Activated CD4-positive, alpha-beta T cell treated with anti-CD3 and anti-CD28 coated beads for 36 hours (primary cell): Measurements from ENCODE around the gene IL18RAP. TPM values are rescaled to one million over a fixed set of nuclear protein-coding genes. Genes with fewer than 3 reads are reported as not detected.

ENCODE experiments used
- ATAC-seq: fragments of 200-7000 bp; cut with Tn5 transposase; one replicate; pipeline ENCODE4 v1.10.0; 2021; ENCODE audit warnings: mild to moderate bottlenecking, moderate library complexity
- CTCF ChIA-PET: fragments of 350-600 bp; sonication (Branson Sonifier 250); formaldehyde crosslinking; loops from one replicate; lab custom pipeline; 2021; ENCODE audit warnings: antibody characterized with exemption; lab: Charles Lee
- POLR2A ChIA-PET: fragments of 350-600 bp; sonication (Branson Sonifier 250); formaldehyde crosslinking; loops from one replicate; lab custom pipeline; 2021; ENCODE audit warnings: antibody characterized with exemption, inconsistent platforms; lab: Charles Lee
- DNase-seq: peaks from one replicate; pipeline ENCODE4 v3.0.0-alpha.2; 2020
- H3K27ac Mint-ChIP-seq: one replicate; pipeline ENCODE4 v1.8.0; 2021; ENCODE audit warnings: mixed read lengths
- H3K27me3 Mint-ChIP-seq: one replicate; pipeline ENCODE4 v1.8.0; 2021; ENCODE audit warnings: mixed read lengths
- H3K36me3 Mint-ChIP-seq: one replicate; pipeline ENCODE4 v1.8.0; 2021; ENCODE audit warnings: low read depth, mixed read lengths
- H3K4me1 Mint-ChIP-seq: one replicate; pipeline ENCODE4 v1.8.0; 2021; ENCODE audit warnings: mixed read lengths
- H3K4me3 Mint-ChIP-seq: one replicate; pipeline ENCODE4 v1.8.0; 2021; ENCODE audit warnings: mild to moderate bottlenecking, moderate library complexity, mixed read lengths
- H3K9me3 Mint-ChIP-seq: one replicate; pipeline ENCODE4 v1.8.0; 2021; ENCODE audit warnings: low read depth, mixed read lengths
- intact Hi-C, 2 experiments: fragments of 100-400 bp; cut with DNase I in 1 of 2; cut with micrococcal nuclease in 1 of 2; formaldehyde crosslinking; loops; one replicate each; pipeline versions ENCODE4 v1.14.2 to v1.15.1; 2022 to 2024; cut with DNase I, micrococcal nuclease
- total RNA-seq, 2 experiments: library from RNA; stranded (reverse); gene quantifications; one replicate each; pipeline ENCODE4 v1.2.3, GENCODE V29; 2021

The IL18RAP gene, protein sequence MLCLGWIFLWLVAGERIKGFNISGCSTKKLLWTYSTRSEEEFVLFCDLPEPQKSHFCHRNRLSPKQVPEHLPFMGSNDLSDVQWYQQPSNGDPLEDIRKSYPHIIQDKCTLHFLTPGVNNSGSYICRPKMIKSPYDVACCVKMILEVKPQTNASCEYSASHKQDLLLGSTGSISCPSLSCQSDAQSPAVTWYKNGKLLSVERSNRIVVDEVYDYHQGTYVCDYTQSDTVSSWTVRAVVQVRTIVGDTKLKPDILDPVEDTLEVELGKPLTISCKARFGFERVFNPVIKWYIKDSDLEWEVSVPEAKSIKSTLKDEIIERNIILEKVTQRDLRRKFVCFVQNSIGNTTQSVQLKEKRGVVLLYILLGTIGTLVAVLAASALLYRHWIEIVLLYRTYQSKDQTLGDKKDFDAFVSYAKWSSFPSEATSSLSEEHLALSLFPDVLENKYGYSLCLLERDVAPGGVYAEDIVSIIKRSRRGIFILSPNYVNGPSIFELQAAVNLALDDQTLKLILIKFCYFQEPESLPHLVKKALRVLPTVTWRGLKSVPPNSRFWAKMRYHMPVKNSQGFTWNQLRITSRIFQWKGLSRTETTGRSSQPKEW
- 1 to 10 TPM; 6.8 to 7.4 TPM for total RNA-seq

DNA sequence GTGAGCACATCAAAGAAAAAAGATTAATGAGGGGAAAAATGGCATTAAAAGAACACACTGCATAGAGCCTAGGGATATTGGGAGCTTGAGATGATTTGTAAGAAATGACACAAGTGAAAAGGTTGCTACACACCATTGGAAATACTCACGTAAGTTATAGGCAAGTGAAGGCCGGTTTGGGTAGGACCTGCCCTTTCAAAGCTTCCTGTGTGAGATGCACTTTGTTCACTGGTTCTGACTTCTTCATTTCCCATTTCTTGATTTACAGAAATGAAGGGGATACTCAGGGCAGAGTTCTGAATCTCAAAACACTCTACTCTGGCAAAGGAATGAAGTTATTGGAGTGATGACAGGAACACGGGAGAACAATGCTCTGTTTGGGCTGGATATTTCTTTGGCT, at the start of gene IL18RAP:
TSS of gene IL18RAP (plus strand) at position 251 of the 400 bp plus-strand sequence. CDS start at position 369, 118 bp downstream.
- ChIA-PET POLR2A (no interaction called here), CTCF (interaction anchor here (0.5 to 1.5 kb wide), 5 partner anchors 15 to 539 kb away, joined by 3 to 4 read pairs (median 3); no protein-coding TSS in a partner anchor)
- H3K4me1 Mint-ChIP-seq: peaks cover 62% of the 10 kb centered on the region
- intact Hi-C loops: no loop called here
- H3K27ac Mint-ChIP-seq: peak within 1 kb of the TSS; percentile 84
- DNase-seq: no peak
- peaks cover 5% of the 10 kb centered on the region for H3K36me3 Mint-ChIP-seq
- H3K4me3 Mint-ChIP-seq: peak within 1 kb of the TSS; percentile 36
- H3K27me3 Mint-ChIP-seq: peaks cover 7% of the 10 kb centered on the region
- no peaks in the 10 kb centered on the region for H3K9me3 Mint-ChIP-seq
- ATAC-seq: peak; percentile 30

DNA sequence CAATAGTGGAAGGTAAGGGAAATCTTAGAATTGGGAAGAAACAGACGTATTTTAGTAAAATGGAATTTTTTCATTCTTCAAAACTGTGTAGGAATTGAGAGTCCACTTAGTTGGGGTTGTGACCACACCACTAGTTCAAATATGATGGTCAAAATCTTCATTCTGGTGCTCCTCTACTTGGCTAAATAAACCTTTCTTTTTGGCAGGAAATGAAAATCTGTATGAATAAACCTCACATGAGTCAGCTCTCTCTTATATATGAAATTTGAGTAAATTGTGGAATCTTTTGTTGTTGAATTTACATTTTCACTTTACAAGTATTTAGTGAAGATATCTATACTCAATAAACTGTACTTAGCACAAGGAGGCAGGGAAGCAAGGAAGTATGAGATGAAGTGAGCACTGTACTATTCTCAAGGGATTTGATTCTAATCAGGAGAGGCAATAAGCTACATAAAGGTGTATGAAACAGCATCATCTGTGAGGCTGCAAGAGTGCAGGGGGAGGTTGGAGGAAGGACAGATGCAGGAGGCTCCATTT, 46.8 kb upstream of the IL18RAP start:
- Mint-ChIP-seq H3K4me1 (peaks cover 17% of the 10 kb centered on the region), H3K9me3 (peaks cover 14% of the 10 kb centered on the region), H3K36me3 (peaks cover 77% of the 10 kb centered on the region), H3K27ac (peak overlapping the region; percentile 27), H3K4me3 (no peak overlapping the region), H3K27me3 (no peaks in the 10 kb centered on the region)
- no peak for DNase-seq
- ATAC-seq: peak; percentile 49
- intact Hi-C loops: no loop called here
- ChIA-PET POLR2A (no interaction called here), CTCF (no interaction called here)

DNA sequence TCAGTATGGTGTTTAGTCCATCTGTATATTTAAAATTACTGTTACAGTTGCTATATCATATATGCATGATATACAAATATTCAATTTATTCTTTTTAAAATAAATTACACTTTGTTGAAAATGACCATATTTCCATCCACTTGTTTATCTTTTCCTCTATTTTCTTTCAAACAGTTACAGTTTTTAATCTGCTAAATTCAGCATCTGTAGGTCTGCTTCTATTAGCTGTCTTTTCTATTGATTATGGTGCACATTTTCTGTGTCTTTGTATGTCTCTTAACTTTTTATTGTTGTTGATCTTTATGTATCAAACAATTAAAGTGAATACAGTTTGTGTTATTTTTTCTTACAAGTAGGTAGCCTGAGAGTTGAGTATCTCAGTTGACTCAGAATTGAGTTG, 39.2 kb upstream of the IL18RAP start:
- intact Hi-C loops: no loop called here
- CTCF ChIA-PET: interaction anchor here (0.7 to 0.9 kb wide), 2 partner anchors 9 to 59 kb away, joined by 3 to 4 read pairs; no protein-coding TSS in a partner anchor
- Mint-ChIP-seq H3K9me3 (peaks cover 18% of the 10 kb centered on the region), H3K27me3 (no peaks in the 10 kb centered on the region), H3K4me3 (no peak overlapping the region), H3K4me1 (peaks cover 7% of the 10 kb centered on the region), H3K27ac (no peak overlapping the region), H3K36me3 (peaks cover 75% of the 10 kb centered on the region)
- ATAC-seq (no peak), DNase-seq (no peak)
- POLR2A ChIA-PET: no interaction called here

DNA sequence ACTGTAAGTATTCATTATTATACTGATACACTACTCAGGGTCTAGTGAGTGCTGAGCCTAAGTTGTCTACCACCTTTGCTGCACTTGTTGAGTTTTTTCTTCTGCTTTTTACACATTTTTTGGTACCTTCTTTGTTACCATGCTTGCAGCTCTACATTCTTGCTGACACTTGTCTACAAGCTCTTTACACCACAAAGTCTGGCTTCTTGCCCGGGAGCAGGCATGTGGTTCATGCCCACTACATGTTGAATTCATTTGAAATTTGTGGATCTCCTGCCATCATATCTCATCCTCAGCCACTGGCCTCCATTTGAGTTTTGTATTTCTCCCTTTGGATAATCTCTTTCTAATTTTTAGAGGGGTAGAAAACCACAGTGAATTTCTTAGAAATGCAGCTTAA, 37.4 kb upstream of the IL18RAP start:
- H3K27me3 Mint-ChIP-seq: no peaks in the 10 kb centered on the region
- no peak for ATAC-seq
- no peak overlapping the region for H3K27ac Mint-ChIP-seq
- intact Hi-C loops: no loop called here
- ChIA-PET CTCF (interaction anchor here (0.6 to 1.4 kb wide), 3 partner anchors 29 to 1014 kb away, joined by 3 read pairs; partner anchors contain the start of gene IL18R1), POLR2A (no interaction called here)
- no peak overlapping the region for H3K4me3 Mint-ChIP-seq
- DNase-seq: no peak
- peaks cover 18% of the 10 kb centered on the region for H3K9me3 Mint-ChIP-seq
- peaks cover 79% of the 10 kb centered on the region for H3K36me3 Mint-ChIP-seq
- peaks cover 14% of the 10 kb centered on the region for H3K4me1 Mint-ChIP-seq

DNA sequence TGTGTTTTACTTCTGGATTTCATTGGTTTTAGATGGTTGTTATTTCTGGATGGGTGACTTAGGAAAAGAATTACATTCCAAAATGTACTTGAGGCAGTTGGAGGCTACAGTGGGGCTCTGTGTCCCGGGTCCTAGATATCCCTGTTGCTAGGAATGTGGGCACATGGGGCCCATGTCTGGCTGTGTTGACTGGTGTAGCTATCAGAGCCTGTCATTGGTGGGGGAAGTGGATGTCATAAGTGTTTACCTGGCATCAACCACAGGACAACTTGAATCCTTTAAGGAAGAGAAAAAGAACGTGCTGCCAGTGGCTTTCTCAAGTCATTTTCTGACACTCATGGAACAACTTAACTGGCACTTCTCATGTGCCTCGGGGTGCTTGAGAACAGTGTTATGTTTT, 37.0 kb upstream of the IL18RAP start:
- ATAC-seq (no peak), DNase-seq (no peak)
- Mint-ChIP-seq H3K4me1 (peaks cover 16% of the 10 kb centered on the region), H3K4me3 (no peak overlapping the region), H3K27me3 (no peaks in the 10 kb centered on the region), H3K9me3 (peaks cover 18% of the 10 kb centered on the region), H3K27ac (no peak overlapping the region), H3K36me3 (peaks cover 74% of the 10 kb centered on the region)
- CTCF ChIA-PET: interaction anchor here (1.4 kb wide), 1 partner anchor 30 kb away, joined by 3 read pairs; the partner anchor contains the start of gene IL18R1
- POLR2A ChIA-PET: no interaction called here
- intact Hi-C loops: no loop called here

DNA sequence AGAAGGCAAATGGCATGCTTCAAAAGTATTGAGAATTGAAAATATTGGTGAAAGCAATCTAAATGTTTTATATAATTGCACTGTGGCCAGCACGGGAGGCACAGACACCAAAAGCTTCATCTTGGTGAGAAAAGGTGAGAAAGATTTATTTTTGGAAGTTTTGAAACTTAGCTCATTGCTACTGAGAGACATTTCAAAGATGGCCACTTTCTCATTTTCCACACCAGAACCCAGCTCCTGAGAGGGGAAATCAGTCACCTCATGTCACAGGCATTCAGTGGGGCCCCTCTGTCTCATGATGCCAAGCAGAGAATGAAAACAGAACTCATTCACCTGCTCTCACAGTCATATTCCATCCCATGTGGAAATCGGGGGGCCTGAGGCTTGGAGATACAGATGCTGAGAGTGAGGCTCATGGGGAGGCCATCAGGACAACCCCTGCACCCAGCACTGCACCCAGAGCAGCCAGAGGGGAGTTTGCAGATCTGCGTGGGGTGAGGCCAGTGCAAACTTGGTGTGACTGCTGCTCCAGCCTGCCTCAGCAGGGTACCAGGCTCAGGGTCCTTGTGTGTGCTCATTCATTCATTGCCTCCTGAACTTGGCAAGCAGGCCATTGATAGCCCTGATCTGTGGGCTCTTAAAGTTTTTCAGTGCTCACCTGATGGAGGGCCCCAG, 36.0 kb upstream of the IL18RAP start:
- peaks cover 67% of the 10 kb centered on the region for H3K36me3 Mint-ChIP-seq
- peaks cover 26% of the 10 kb centered on the region for H3K4me1 Mint-ChIP-seq

DNA sequence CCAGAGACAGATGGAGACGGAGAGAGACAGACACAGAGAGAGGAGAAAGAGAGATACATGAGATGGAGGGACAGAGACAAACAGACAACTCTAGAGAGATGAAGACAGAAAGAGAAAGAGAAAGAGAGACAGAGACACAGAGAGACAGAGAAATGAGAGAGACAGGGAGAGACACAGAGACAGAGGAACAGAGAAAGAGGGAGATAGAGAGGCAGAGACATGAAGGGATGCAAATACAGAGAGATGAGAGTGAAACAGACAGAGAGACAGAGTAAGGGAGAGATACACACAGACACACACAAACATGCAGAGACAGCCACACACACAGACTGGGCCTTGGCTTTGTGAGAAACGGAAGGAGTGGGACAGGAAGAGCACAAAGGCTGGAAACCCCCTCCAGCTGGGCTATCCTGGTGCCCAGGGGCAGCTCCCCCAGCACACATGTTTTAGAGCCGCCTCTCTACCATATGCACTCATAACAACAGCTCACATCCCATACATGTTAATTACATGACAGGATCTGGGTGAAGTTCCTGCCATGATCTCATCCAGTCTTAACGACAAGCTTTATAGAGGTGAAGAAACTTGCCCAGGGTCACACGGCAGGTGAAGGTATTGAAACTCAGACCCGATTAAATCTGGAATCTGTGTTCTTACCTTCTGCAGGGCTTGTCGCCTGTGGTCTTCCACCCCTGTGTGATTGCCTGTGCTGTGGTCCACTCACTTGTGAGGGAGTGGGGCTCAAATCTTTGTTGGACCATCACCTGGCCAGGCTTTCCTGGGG, 35.0 kb upstream of the IL18RAP start:
- ChIA-PET POLR2A (no interaction called here), CTCF (no interaction called here)
- Mint-ChIP-seq H3K4me1 (peaks cover 30% of the 10 kb centered on the region), H3K27me3 (no peaks in the 10 kb centered on the region), H3K9me3 (peaks cover 14% of the 10 kb centered on the region), H3K27ac (peak overlapping the region; percentile 35), H3K36me3 (peaks cover 59% of the 10 kb centered on the region), H3K4me3 (no peak overlapping the region)
- no peak for ATAC-seq
- DNase-seq: no peak
- intact Hi-C loops: no loop called here

More for the DNA sequence above, 36.0 kb upstream of the IL18RAP start:
- ATAC-seq: no peak
- POLR2A ChIA-PET: no interaction called here
- intact Hi-C loops: no loop called here
- Mint-ChIP-seq H3K27me3 (no peaks in the 10 kb centered on the region), H3K27ac (no peak overlapping the region), H3K9me3 (peaks cover 18% of the 10 kb centered on the region), H3K4me3 (no peak overlapping the region)
- no peak for DNase-seq
- CTCF ChIA-PET: interaction anchor here (1.1 kb wide), 1 partner anchor 56 kb away, joined by 3 read pairs; no protein-coding TSS in a partner anchor

DNA sequence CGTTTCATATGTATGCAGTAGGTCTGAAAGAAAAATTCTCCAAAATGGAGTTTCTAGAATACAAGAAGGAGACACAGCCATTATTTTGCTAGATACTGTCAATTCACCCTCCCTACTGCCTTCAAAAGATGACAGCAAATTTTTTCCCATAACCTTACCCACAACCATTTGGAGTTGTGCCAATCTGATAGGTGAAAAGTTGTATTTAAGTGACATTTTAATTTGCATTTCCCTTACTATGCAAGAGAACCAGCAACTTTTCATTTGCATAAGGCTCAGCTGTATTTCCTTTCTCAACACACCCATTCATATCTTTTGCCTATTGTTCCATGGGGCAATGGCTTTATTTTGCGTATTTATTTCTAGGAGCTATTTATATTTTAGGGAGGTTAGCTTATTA, 31.4 kb upstream of the IL18RAP start:
- peak; percentile 79 for ATAC-seq
- Mint-ChIP-seq H3K4me3 (no peak overlapping the region), H3K36me3 (peaks cover 33% of the 10 kb centered on the region), H3K27ac (peak overlapping the region; percentile 6), H3K9me3 (no peaks in the 10 kb centered on the region), H3K27me3 (no peaks in the 10 kb centered on the region), H3K4me1 (peaks cover 30% of the 10 kb centered on the region)
- POLR2A ChIA-PET: no interaction called here
- no peak for DNase-seq
- CTCF ChIA-PET: interaction anchor here (0.7 to 1.8 kb wide), 6 partner anchors 8 to 151 kb away, joined by 3 to 7 read pairs (median 3); no protein-coding TSS in a partner anchor
- intact Hi-C loops: no loop called here

DNA sequence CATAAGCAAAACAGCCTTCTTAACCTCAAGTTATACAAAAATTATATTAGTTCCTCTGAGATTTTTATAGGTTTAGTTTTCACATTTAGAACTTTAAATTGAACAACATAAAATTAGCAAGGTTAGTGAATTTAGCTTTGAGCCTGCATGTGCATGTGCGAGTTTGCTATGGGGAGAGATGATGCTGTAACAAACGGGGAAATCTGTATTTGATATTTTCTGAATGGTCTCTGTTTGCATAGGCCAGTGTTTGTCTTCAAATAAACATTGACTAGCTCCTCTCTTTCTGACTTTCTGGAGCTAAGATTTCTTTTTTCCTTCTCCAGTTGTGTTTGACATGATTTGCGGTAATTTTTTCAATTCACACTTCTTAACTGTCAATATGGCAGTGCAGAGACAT, 30.9 kb upstream of the IL18RAP start:
- Mint-ChIP-seq H3K4me3 (no peak overlapping the region), H3K27me3 (no peaks in the 10 kb centered on the region), H3K27ac (no peak overlapping the region), H3K9me3 (no peaks in the 10 kb centered on the region), H3K4me1 (peaks cover 28% of the 10 kb centered on the region), H3K36me3 (peaks cover 28% of the 10 kb centered on the region)
- ChIA-PET CTCF (interaction anchor here (0.7 to 1.8 kb wide), 6 partner anchors 9 to 152 kb away, joined by 3 to 7 read pairs (median 3); no protein-coding TSS in a partner anchor), POLR2A (no interaction called here)
- intact Hi-C loops: loop anchor here in 1 of 2 experiments (2.0 kb wide), 1 partner anchor 57 kb away; no protein-coding TSS in a partner anchor
- DNase-seq: no peak
- no peak for ATAC-seq

DNA sequence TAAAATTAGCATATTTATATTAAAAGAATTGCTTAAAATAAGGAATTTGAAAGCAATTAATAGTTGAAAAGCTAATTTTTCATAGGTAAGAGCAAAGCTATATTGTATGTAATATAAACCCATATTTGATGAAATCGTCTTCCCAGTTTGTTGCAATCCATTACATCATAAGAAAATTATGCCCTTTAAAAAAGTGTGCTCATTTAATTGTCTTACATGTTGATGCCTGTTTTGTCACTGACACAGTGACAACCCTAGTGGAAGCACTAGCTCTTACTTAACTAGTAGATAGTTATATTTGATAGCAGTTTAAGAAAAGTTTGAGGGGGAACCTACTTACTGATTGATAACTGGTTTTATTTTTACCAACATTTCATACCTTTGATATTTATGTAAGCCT, 30.0 kb upstream of the IL18RAP start:
- Mint-ChIP-seq H3K36me3 (peaks cover 20% of the 10 kb centered on the region), H3K27ac (no peak overlapping the region), H3K27me3 (no peaks in the 10 kb centered on the region), H3K4me1 (peaks cover 22% of the 10 kb centered on the region), H3K9me3 (no peaks in the 10 kb centered on the region), H3K4me3 (no peak overlapping the region)
- POLR2A ChIA-PET: no interaction called here
- ATAC-seq (no peak), DNase-seq (no peak)
- CTCF ChIA-PET: interaction anchor here (1.2 to 1.8 kb wide), 3 partner anchors 9 to 49 kb away, joined by 3 to 7 read pairs (median 4); no protein-coding TSS in a partner anchor
- intact Hi-C loops: loop anchor here in 1 of 2 experiments (2.0 kb wide), 1 partner anchor 56 kb away; no protein-coding TSS in a partner anchor
